NCI-H2171 (cell line): ENCODE measurements around the gene SERPINA6.
A peak's percentile ranks its signal among the peaks of the same experiment; 100 is the strongest.
"Not testable (repeated sequence)": the region's sequence is repeated elsewhere in the genome, so short reads cannot be mapped to it uniquely, and the experiment has no call there.

Source experiments
- DNase-seq: peaks from one replicate; lab custom pipeline; 2025; lab: John Stamatoyannopoulos, UW

Gene SERPINA6

GRCh38 chr14:94322648-94323570, at the start of gene SERPINA6:
Gene SERPINA6, minus strand, starts transcription at chr14:94323336. Its CDS starts 8,688 bp downstream, at chr14:94314648.
- DNase-seq = no peak

GRCh38 chr14:94372021-94372605, 49.0 kb upstream of the SERPINA6 start:
- DNase-seq = no peak

GRCh38 chr14:94370524-94370910, 47.4 kb upstream of the SERPINA6 start:
- DNase-seq = no peak

- not testable (repeated sequence) for DNase-seq
These were observed 46.8 kb upstream of the SERPINA6 start for GRCh38 chr14:94369766-94370523.

- no peak for DNase-seq
These were observed 45.8 kb upstream of the SERPINA6 start for GRCh38 chr14:94368956-94369355.

GRCh38 chr14:94368243-94368590, 45.1 kb upstream of the SERPINA6 start:
- DNase-seq = no peak

GRCh38 chr14:94367347-94368242, 44.5 kb upstream of the SERPINA6 start:
- DNase-seq = no peak

GRCh38 chr14:94366146-94366915, 43.2 kb upstream of the SERPINA6 start, which contains the start of gene SERPINA2:
Gene SERPINA2, minus strand, starts transcription at chr14:94366698.
- no peak for DNase-seq

GRCh38 chr14:94365624-94366023, 42.5 kb upstream of the SERPINA6 start:
- no peak for DNase-seq

GRCh38 chr14:94364964-94365363, 41.8 kb upstream of the SERPINA6 start:
- DNase-seq = no peak

GRCh38 chr14:94364037-94364436, 40.9 kb upstream of the SERPINA6 start:
- no peak for DNase-seq

GRCh38 chr14:94363151-94363624, 40.1 kb upstream of the SERPINA6 start:
- DNase-seq = no peak

GRCh38 chr14:94362614-94363133, 39.5 kb upstream of the SERPINA6 start:
- no peak for DNase-seq

GRCh38 chr14:94361682-94362081, 38.5 kb upstream of the SERPINA6 start:
- DNase-seq = no peak

- DNase-seq = no peak
These were observed 37.9 kb upstream of the SERPINA6 start for GRCh38 chr14:94360945-94361565.

GRCh38 chr14:94357166-94357565, 34.0 kb upstream of the SERPINA6 start:
- no peak for DNase-seq

GRCh38 chr14:94356379-94357056, 33.4 kb upstream of the SERPINA6 start:
- no peak for DNase-seq

GRCh38 chr14:94355191-94355794, 32.2 kb upstream of the SERPINA6 start:
- peak; percentile 45 for DNase-seq

GRCh38 chr14:94354638-94355185, 31.6 kb upstream of the SERPINA6 start:
- no peak for DNase-seq
